Measurements from ENCODE around the gene POC1B. TPM values are rescaled to one million over a fixed set of nuclear protein-coding genes. Genes with fewer than 3 reads are reported as not detected.

POC1B gene
- total and polyA plus RNA-seq, 2 donors (not counting 3 experiments of a cell fraction or from before 2014, with no cell fraction given): 7.1 to 18.2 TPM

GRCh38 chr12:89521364-89522223 lies 4.3 kb downstream of the POC1B start:
- CTCF ChIA-PET: interaction anchor here (1.0 to 11.9 kb wide), 5 partner anchors 9 to 502 kb away, joined by 3 to 171 read pairs (median 3); no protein-coding TSS in a partner anchor

More at GRCh38 chr12:89521364-89522223, 4.3 kb downstream of the POC1B start:
- peak overlapping the region in 1 of 3 experiments; percentile 35 for H3K4me3 ChIP-seq (replicated peaks in 1 of 3; ENCODE audit: insufficient read depth in 1 of 3, low read depth in 1 of 3, low read length in 3 of 3)
- TF ChIP-seq MYC (IDR thresholded peaks at IDR 0.05; ENCODE audit: low read depth, low read length): no peak
- TF ChIP-seq GATA2 (IDR thresholded peaks at IDR 0.05; ENCODE audit: insufficient read depth, insufficient read length, low read depth, low read length): no peak
- no peak for TF ChIP-seq MAX (IDR thresholded peaks at IDR 0.05; ENCODE audit: insufficient read depth, insufficient read length)
- TF ChIP-seq EZH2 (IDR thresholded peaks at IDR 0.05; ENCODE audit: borderline replicate concordance, low read depth, low read length, severe bottlenecking): no peak
- TF ChIP-seq POLR2AphosphoS5 (IDR thresholded peaks at IDR 0.05; ENCODE audit: insufficient read depth, low read depth, low read length): no peak
- TF ChIP-seq JUN (IDR thresholded peaks at IDR 0.05; ENCODE audit: borderline replicate concordance, insufficient read depth, insufficient read length, low read depth): no peak
- TF ChIP-seq FOS (IDR thresholded peaks at IDR 0.05; ENCODE audit: borderline replicate concordance, insufficient read depth, low read length): no peak
- no peak for TF ChIP-seq CTCF (IDR thresholded peaks at IDR 0.05; ENCODE audit: extremely low read depth in 1 of 2, insufficient read depth in 1 of 2, low read depth in 1 of 2, low read length in 2 of 2)
- TF ChIP-seq POLR2A (IDR thresholded peaks at IDR 0.05; ENCODE audit: low read depth, low read length): no peak
- FAIRE-seq (no peak), DNase-seq (ENCODE audit: low read depth, low spot score) (peak; percentile 22)
- peaks cover 48% of the 10 kb centered on the region for H3K79me2 ChIP-seq (ENCODE audit: control insufficient read depth, insufficient read depth, low read length)
- no peak overlapping the region for H2AFZ ChIP-seq (ENCODE audit: low read depth, low read length)
- H3K27me3 ChIP-seq (ENCODE audit: control insufficient read depth in 2 of 2, insufficient read depth in 2 of 2, low read length in 2 of 2): no peaks in the 10 kb centered on the region
- peak overlapping the region; percentile 72 for H3K4me2 ChIP-seq (ENCODE audit: insufficient read depth, low read length)
- peaks cover 32% of the 10 kb centered on the region for H3K4me1 ChIP-seq (ENCODE audit: control insufficient read depth, extremely low read depth, insufficient read depth, low read length)
- BruUV-seq (replicated peaks): no TSS peak
- peak overlapping the region; percentile 31 for H3K9ac ChIP-seq (replicated peaks; ENCODE audit: extremely low read depth, insufficient read depth, low read length)
- intact Hi-C loops (cut with micrococcal nuclease) (loop anchor here (10.0 kb wide), 2 partner anchors 887 to 947 kb away; no protein-coding TSS in a partner anchor), dilution Hi-C loops (cut with MboI; ENCODE audit: extremely low pct_ligation_motif_present, low sequenced_read_pairs) (no loop called here)
- H3K27ac ChIP-seq (ENCODE audit: insufficient read depth, low read depth, low read length): no peak overlapping the region
- no peaks in the 10 kb centered on the region for H3K36me3 ChIP-seq (ENCODE audit: control insufficient read depth in 2 of 2, extremely low read depth in 1 of 2, insufficient read depth in 2 of 2, low read length in 2 of 2)
- POLR2A ChIA-PET: no interaction called here
- no peaks in the 10 kb centered on the region for H3K9me3 ChIP-seq (replicated peaks; ENCODE audit: control insufficient read depth, insufficient read depth, low read length)
- H4K20me1 ChIP-seq (replicated peaks; ENCODE audit: control insufficient read depth, extremely low read depth, insufficient read depth, low read length): no peaks in the 10 kb centered on the region
- H3K9me1 ChIP-seq (replicated peaks; ENCODE audit: control insufficient read depth, extremely low read depth, insufficient read depth, low read length): no peaks in the 10 kb centered on the region

All from endothelial cell of umbilical vein (primary cell).